H9 (cell line): ENCODE measurements around the gene BIRC6. TPM values are rescaled to one million over a fixed set of nuclear protein-coding genes. Genes with fewer than 3 reads are reported as not detected.

Source experiments
- DNase-seq: peaks from one replicate; pipeline ENCODE4 v3.0.0-alpha.2; 2017
- H2AFZ ChIP-seq: one replicate; pipeline ENCODE4 v1.6.1; 2013; ENCODE audit warnings: mild to moderate bottlenecking, low read length, control low read depth, moderate library complexity
- H2AK5ac ChIP-seq: 2 replicates; pipeline ENCODE4 v1.6.1; 2013; ENCODE audit warnings: low read length, control low read depth, mixed read lengths; ENCODE audit not compliant: insufficient read length
- H2BK120ac ChIP-seq: one replicate; pipeline ENCODE4 v1.6.1; 2013; ENCODE audit warnings: low read depth, mild to moderate bottlenecking, low read length, control low read depth, inconsistent platforms; ENCODE audit not compliant: poor library complexity, severe bottlenecking
- H2BK12ac ChIP-seq: 2 replicates; pipeline ENCODE4 v1.6.1; 2013; ENCODE audit warnings: low read length, control low read depth, mixed read lengths, low read depth; ENCODE audit not compliant: insufficient read length
- H2BK15ac ChIP-seq: 2 replicates; pipeline ENCODE4 v1.6.1; 2013; ENCODE audit warnings: low read depth, low read length, control low read depth
- H2BK20ac ChIP-seq: one replicate; pipeline ENCODE4 v1.6.1; 2013; ENCODE audit warnings: low read depth, mild to moderate bottlenecking, low read length, control low read depth, inconsistent platforms; ENCODE audit not compliant: poor library complexity, severe bottlenecking
- H2BK5ac ChIP-seq: 2 replicates; pipeline ENCODE4 v1.6.1; 2013; ENCODE audit warnings: low read length, control low read depth, mixed read lengths; ENCODE audit not compliant: insufficient read length
- H3K14ac ChIP-seq: 2 replicates; pipeline ENCODE4 v1.6.1; 2013; ENCODE audit warnings: low read length, control low read depth; ENCODE audit not compliant: insufficient read depth
- H3K18ac ChIP-seq: 2 replicates; pipeline ENCODE4 v1.6.1; 2013; ENCODE audit warnings: low read depth, mild to moderate bottlenecking, mixed read lengths, low read length, control low read depth; ENCODE audit not compliant: insufficient read length
- H3K23ac ChIP-seq: 2 replicates; pipeline ENCODE4 v1.6.1; 2013; ENCODE audit warnings: low read length, control low read depth, mixed read lengths, low read depth; ENCODE audit not compliant: insufficient read length
- H3K23me2 ChIP-seq: 2 replicates; pipeline ENCODE4 v1.6.1; 2013; ENCODE audit warnings: low read depth, mild to moderate bottlenecking, mixed read lengths, low read length, control low read depth; ENCODE audit not compliant: insufficient read length, poor library complexity, severe bottlenecking
- H3K27ac ChIP-seq: 2 replicates; pipeline ENCODE4 v1.5.1; 2013; ENCODE audit warnings: low read length, control low read depth, mixed read lengths, low read depth; ENCODE audit not compliant: insufficient read length
- H3K27me3 ChIP-seq: 2 replicates; pipeline ENCODE4 v1.6.1; 2013; ENCODE audit warnings: low read length, control low read depth, inconsistent platforms; ENCODE audit not compliant: insufficient read depth
- H3K4ac ChIP-seq: 2 replicates; pipeline ENCODE4 v1.6.1; 2013; ENCODE audit warnings: low read depth, mild to moderate bottlenecking, control low read depth, inconsistent platforms, low read length, moderate library complexity
- H3K4me1 ChIP-seq: 2 replicates; pipeline ENCODE4 v1.6.1; 2013; ENCODE audit warnings: low read length, control low read depth, inconsistent platforms; ENCODE audit not compliant: insufficient read depth
- H3K4me2 ChIP-seq: 2 replicates; pipeline ENCODE4 v1.6.1; 2013; ENCODE audit warnings: low read length, control low read depth, mixed read lengths; ENCODE audit not compliant: insufficient read length, insufficient read depth
- H3K56ac ChIP-seq: 2 replicates; pipeline ENCODE4 v1.6.1; 2013; ENCODE audit warnings: low read depth, mild to moderate bottlenecking, mixed read lengths, low read length, control low read depth; ENCODE audit not compliant: insufficient read length
- H3K79me1 ChIP-seq: 2 replicates; pipeline ENCODE4 v1.6.1; 2013; ENCODE audit warnings: low read depth, mild to moderate bottlenecking, moderate library complexity, low read length, control low read depth, inconsistent platforms; ENCODE audit not compliant: insufficient read depth, poor library complexity, severe bottlenecking
- H3K79me2 ChIP-seq: 2 replicates; pipeline ENCODE4 v1.6.1; 2013; ENCODE audit warnings: low read length, control low read depth, inconsistent platforms; ENCODE audit not compliant: insufficient read depth
- H3K9ac ChIP-seq: 2 replicates; pipeline ENCODE4 v1.6.1; 2013; ENCODE audit warnings: low read length, control low read depth, mixed read lengths; ENCODE audit not compliant: insufficient read length; ENCODE audit errors: extremely low read depth
- H3K9me3 ChIP-seq: one replicate; pipeline ENCODE4 v1.6.1; 2013; ENCODE audit warnings: low read depth, low read length, inconsistent platforms; ENCODE audit not compliant: control insufficient read depth
- H3T11ph ChIP-seq: one replicate; pipeline ENCODE4 v1.6.1; 2013; ENCODE audit warnings: mild to moderate bottlenecking, low read length, control low read depth, inconsistent platforms
- H4K20me1 ChIP-seq: one replicate; pipeline ENCODE4 v1.6.1; 2013; ENCODE audit not compliant: control insufficient read depth, insufficient read length, insufficient read depth
- H4K5ac ChIP-seq: 2 replicates; pipeline ENCODE4 v1.6.1; 2013; ENCODE audit warnings: low read depth, mild to moderate bottlenecking, mixed read lengths, low read length, control low read depth; ENCODE audit not compliant: insufficient read length
- H4K8ac ChIP-seq: replicated peaks from 2 replicates; pipeline ENCODE4 v1.6.1; 2013; ENCODE audit warnings: low read length, control low read depth, mixed read lengths, low read depth; ENCODE audit not compliant: insufficient read length
- H4K91ac ChIP-seq: 2 replicates; pipeline ENCODE4 v1.6.1; 2013; ENCODE audit warnings: low read depth, mild to moderate bottlenecking, moderate library complexity, mixed read lengths, low read length, control low read depth; ENCODE audit not compliant: insufficient read length
- H3K27ac Mint-ChIP-seq, 3 experiments: 2 replicates in 2 of 3; 3 replicates in 1 of 3; pipeline ENCODE4 v1.8.0; 2020 to 2021; ENCODE audit warnings: mixed read lengths in 3 of 3, mild to moderate bottlenecking in 1 of 3, moderate library complexity in 1 of 3
- H3K27me3 Mint-ChIP-seq: 2 replicates; pipeline ENCODE4 v1.8.0; 2021; ENCODE audit warnings: low read depth, mild to moderate bottlenecking, moderate library complexity, mixed read lengths
- H3K36me3 Mint-ChIP-seq, 3 experiments: 2 replicates in 2 of 3; 3 replicates in 1 of 3; pipeline ENCODE4 v1.8.0; 2020 to 2021; ENCODE audit warnings: low read depth in 3 of 3, mixed read lengths in 3 of 3; ENCODE audit not compliant: insufficient read depth in 1 of 3
- H3K4me1 Mint-ChIP-seq, 2 experiments: 2 replicates each; pipeline ENCODE4 v1.8.0; 2020; ENCODE audit warnings: mixed read lengths in 2 of 2
- H3K4me3 Mint-ChIP-seq, 2 experiments: 2 replicates in 1 of 2; 3 replicates in 1 of 2; pipeline ENCODE4 v1.8.0; 2020 to 2021; ENCODE audit warnings: mild to moderate bottlenecking in 2 of 2, mixed read lengths in 2 of 2, moderate library complexity in 1 of 2
- H3K9me3 Mint-ChIP-seq, 2 experiments: 2 replicates in 1 of 2; 3 replicates in 1 of 2; pipeline ENCODE4 v1.8.0; 2020; ENCODE audit warnings: mild to moderate bottlenecking in 2 of 2, mixed read lengths in 2 of 2, moderate library complexity in 1 of 2
- CTCF ChIP-seq: fragments of 200-600 bp; sonication (generic); conservative IDR thresholded peaks from 3 replicates; pipeline ENCODE4 v1.8.0; 2021; ENCODE audit warnings: antibody characterized with exemption, mild to moderate bottlenecking
- WGBS: extraction: QIAGEN DNeasy Blood & Tissue Kit; methylation state at CpG from one replicate; pipeline ENCODE4 v1.1.7; 2013; ENCODE audit warnings: missing lambda C conversion rate, low lambda C conversion rate, mixed read lengths; ENCODE audit not compliant: insufficient read length; ENCODE audit errors: extremely low coverage; 5-methylcytosine and 5-hydroxymethylcytosine counted together
- total RNA-seq: library from RNA; stranded (reverse); gene quantifications from 2 replicates; pipeline ENCODE4 v1.2.1, GENCODE V29; 2021

BIRC6 gene
- total RNA-seq, 1 experiment from 2014 or later, result 78.8 TPM

- no peak overlapping the region for H3T11ph ChIP-seq
- H3K56ac ChIP-seq, result no peak overlapping the region
- H3K27ac ChIP-seq, result no peak overlapping the region
- no peak overlapping the region for H2BK20ac ChIP-seq
- no peak overlapping the region for H4K91ac ChIP-seq
- H2BK12ac ChIP-seq, result no peak overlapping the region
- TF ChIP-seq CTCF, result no peak
- Mint-ChIP-seq H3K27ac (no peak overlapping the region; a peak in 1 of 7 replicates), H3K4me3 (no peak overlapping the region), H3K27me3 (no peaks in the 10 kb centered on the region), H3K9me3 (no peaks in the 10 kb centered on the region), H3K4me1 (no peaks in the 10 kb centered on the region), H3K36me3 (peaks cover 2 to 27% (median 23%) of the 10 kb centered on the region in 3 experiments; a peak in 4 of 7 replicates)
- H3K79me1 ChIP-seq, result no peaks in the 10 kb centered on the region
- H3K18ac ChIP-seq, result no peak overlapping the region
- no peaks in the 10 kb centered on the region for H3K27me3 ChIP-seq
- no peak overlapping the region for H3K4ac ChIP-seq
- no peaks in the 10 kb centered on the region for H4K20me1 ChIP-seq
- no peak overlapping the region for H3K23ac ChIP-seq
- no peaks in the 10 kb centered on the region for H3K23me2 ChIP-seq
- H3K4me1 ChIP-seq, result no peaks in the 10 kb centered on the region
- H4K8ac ChIP-seq, result no peak overlapping the region
- no peak overlapping the region for H3K14ac ChIP-seq
- H2AK5ac ChIP-seq, result no peak overlapping the region
- WGBS, result no CpG with 5 or more reads among the region's 3 CpGs
- H2BK15ac ChIP-seq, result no peak overlapping the region
- H2AFZ ChIP-seq, result no peak overlapping the region
- H3K4me2 ChIP-seq, result no peak overlapping the region
- no peak overlapping the region for H3K9ac ChIP-seq
- H2BK120ac ChIP-seq, result no peak overlapping the region
- H3K79me2 ChIP-seq, result no peaks in the 10 kb centered on the region
- no peaks in the 10 kb centered on the region for H3K9me3 ChIP-seq
- DNase-seq, result no peak
- H2BK5ac ChIP-seq, result no peak overlapping the region
- no peak overlapping the region for H4K5ac ChIP-seq
Observed at GRCh38 chr2:32404691-32405090, 47.9 kb downstream of the BIRC6 start.
